OCI-LY7 (cell line): Measurements from ENCODE around the gene SP7.

ENCODE experiments used
- EZH2phosphoT487 ChIP-seq: fragments of 200-600 bp; sonication (generic); IDR thresholded peaks from 2 replicates; pipeline ENCODE4 v1.6.1; 2018; ENCODE audit warnings: low read depth, borderline replicate concordance, mild to moderate bottlenecking, mixed run types, antibody characterized with exemption, low read length, moderate library complexity, mixed read lengths
- TF ChIP-seq, protein P1 (sequence below): fragments of 200-600 bp; sonication (generic); conservative IDR thresholded peaks from 2 replicates; pipeline ENCODE4 v1.5.1; 2014; ENCODE audit warnings: mild to moderate bottlenecking, antibody characterized with exemption, low read length, moderate library complexity, mixed read lengths

DNA sequence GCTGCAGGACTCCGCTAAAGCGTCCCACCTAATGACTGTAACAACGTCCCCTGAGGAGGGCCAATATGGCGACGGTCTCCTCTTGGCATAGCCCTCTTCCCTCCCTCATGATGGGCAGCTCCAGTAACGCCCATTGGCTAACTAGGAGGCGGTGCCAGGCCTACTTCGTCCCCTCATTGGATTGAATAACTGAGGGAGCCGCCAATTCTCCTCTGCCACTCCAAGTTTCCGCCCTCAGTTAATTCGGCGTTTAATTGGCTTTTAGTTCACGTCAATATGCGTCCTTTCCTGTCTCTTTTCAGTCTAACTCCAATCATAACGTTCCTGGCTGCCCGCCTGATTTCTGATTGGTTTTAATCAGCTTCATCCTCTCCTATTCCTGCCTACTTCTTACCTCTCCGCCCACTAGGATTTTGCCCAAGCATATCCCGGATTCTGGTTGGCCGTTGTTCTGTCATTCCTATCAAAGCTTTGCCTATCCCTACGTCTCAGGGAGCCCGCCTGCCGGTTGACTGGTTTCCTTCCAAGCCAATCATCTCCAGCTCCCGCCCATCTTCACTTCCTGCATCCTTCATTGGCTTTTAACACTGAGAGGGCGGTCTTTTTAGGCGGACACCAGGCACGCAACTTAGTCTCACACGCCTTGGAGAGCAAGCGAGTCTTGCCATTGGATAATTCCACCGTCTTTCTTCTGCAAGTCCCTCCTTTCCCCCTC, 43.4 kb upstream of the SP7 start:
- TF ChIP-seq, protein P1, sequence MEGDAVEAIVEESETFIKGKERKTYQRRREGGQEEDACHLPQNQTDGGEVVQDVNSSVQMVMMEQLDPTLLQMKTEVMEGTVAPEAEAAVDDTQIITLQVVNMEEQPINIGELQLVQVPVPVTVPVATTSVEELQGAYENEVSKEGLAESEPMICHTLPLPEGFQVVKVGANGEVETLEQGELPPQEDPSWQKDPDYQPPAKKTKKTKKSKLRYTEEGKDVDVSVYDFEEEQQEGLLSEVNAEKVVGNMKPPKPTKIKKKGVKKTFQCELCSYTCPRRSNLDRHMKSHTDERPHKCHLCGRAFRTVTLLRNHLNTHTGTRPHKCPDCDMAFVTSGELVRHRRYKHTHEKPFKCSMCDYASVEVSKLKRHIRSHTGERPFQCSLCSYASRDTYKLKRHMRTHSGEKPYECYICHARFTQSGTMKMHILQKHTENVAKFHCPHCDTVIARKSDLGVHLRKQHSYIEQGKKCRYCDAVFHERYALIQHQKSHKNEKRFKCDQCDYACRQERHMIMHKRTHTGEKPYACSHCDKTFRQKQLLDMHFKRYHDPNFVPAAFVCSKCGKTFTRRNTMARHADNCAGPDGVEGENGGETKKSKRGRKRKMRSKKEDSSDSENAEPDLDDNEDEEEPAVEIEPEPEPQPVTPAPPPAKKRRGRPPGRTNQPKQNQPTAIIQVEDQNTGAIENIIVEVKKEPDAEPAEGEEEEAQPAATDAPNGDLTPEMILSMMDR = no peak
- TF ChIP-seq EZH2phosphoT487 = no peak
